ENCODE data around the gene SLC38A11. TPM values are rescaled to one million over a fixed set of nuclear protein-coding genes. Genes with fewer than 3 reads are reported as not detected.

Gene SLC38A11
- total RNA-seq, 1 experiment from 2014 or later, result not detected

- H3K4me3 ChIP-seq (replicated peaks in 1 of 2; ENCODE audit: low read depth in 1 of 2, low read length in 2 of 2), result no peak overlapping the region
- H3K27ac ChIP-seq (ENCODE audit: low read depth, low read length), result no peak overlapping the region
- ChIA-PET POLR2A (no interaction called here), CTCF (no interaction called here), RAD21 (ENCODE audit: low non-redundant PET in 1 of 2, low total read pairs in 2 of 2, uncharacterized antibody in 2 of 2, unreplicated experiment in 2 of 2) (no interaction called here)
- no peak for TF ChIP-seq CEBPB (IDR thresholded peaks at IDR 0.05; ENCODE audit: low read depth)
- no peak for TF ChIP-seq EZH2phosphoT487 (IDR thresholded peaks at IDR 0.05; ENCODE audit: borderline replicate concordance)
- TF ChIP-seq TCF7L2 (IDR thresholded peaks at IDR 0.05; ENCODE audit: borderline replicate concordance, extremely low read depth, insufficient read depth, insufficient read length), result no peak
- TF ChIP-seq YY1 (IDR thresholded peaks at IDR 0.05; ENCODE audit: extremely low read depth, insufficient replicate concordance, low read depth, low read length), result no peak
- TF ChIP-seq, protein P1, sequence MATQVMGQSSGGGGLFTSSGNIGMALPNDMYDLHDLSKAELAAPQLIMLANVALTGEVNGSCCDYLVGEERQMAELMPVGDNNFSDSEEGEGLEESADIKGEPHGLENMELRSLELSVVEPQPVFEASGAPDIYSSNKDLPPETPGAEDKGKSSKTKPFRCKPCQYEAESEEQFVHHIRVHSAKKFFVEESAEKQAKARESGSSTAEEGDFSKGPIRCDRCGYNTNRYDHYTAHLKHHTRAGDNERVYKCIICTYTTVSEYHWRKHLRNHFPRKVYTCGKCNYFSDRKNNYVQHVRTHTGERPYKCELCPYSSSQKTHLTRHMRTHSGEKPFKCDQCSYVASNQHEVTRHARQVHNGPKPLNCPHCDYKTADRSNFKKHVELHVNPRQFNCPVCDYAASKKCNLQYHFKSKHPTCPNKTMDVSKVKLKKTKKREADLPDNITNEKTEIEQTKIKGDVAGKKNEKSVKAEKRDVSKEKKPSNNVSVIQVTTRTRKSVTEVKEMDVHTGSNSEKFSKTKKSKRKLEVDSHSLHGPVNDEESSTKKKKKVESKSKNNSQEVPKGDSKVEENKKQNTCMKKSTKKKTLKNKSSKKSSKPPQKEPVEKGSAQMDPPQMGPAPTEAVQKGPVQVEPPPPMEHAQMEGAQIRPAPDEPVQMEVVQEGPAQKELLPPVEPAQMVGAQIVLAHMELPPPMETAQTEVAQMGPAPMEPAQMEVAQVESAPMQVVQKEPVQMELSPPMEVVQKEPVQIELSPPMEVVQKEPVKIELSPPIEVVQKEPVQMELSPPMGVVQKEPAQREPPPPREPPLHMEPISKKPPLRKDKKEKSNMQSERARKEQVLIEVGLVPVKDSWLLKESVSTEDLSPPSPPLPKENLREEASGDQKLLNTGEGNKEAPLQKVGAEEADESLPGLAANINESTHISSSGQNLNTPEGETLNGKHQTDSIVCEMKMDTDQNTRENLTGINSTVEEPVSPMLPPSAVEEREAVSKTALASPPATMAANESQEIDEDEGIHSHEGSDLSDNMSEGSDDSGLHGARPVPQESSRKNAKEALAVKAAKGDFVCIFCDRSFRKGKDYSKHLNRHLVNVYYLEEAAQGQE (IDR thresholded peaks at IDR 0.05; ENCODE audit: low read depth), result no peak
- no peak for TF ChIP-seq EGR1 (IDR thresholded peaks at IDR 0.05; ENCODE audit: low read depth)
- no peak for TF ChIP-seq JUND (IDR thresholded peaks at IDR 0.05)
- no peak for TF ChIP-seq FOSL1 (IDR thresholded peaks at IDR 0.05; ENCODE audit: low read depth)
- no peak for TF ChIP-seq CTCF (IDR thresholded peaks at IDR 0.05 in 2 of 3, conservative IDR thresholded peaks at IDR 0.05 in 1 of 3; ENCODE audit: borderline replicate concordance in 1 of 3, insufficient read depth in 1 of 3, low read depth in 2 of 3, low read length in 2 of 3)
- TF ChIP-seq ZNF274 (IDR thresholded peaks at IDR 0.05; ENCODE audit: low read depth, low read length), result no peak
- no peak for TF ChIP-seq RAD21 (IDR thresholded peaks at IDR 0.05; ENCODE audit: low read depth)
- no peak for TF ChIP-seq ATF3 (IDR thresholded peaks at IDR 0.05)
- TF ChIP-seq CBX3 (IDR thresholded peaks at IDR 0.05; ENCODE audit: low read depth), result no peak
- TF ChIP-seq, protein P2, sequence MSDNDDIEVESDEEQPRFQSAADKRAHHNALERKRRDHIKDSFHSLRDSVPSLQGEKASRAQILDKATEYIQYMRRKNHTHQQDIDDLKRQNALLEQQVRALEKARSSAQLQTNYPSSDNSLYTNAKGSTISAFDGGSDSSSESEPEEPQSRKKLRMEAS (IDR thresholded peaks at IDR 0.05), result no peak
- TF ChIP-seq ELF1 (IDR thresholded peaks at IDR 0.05; ENCODE audit: borderline replicate concordance, low read depth), result no peak
- no peak for TF ChIP-seq POLR2A (IDR thresholded peaks at IDR 0.05; ENCODE audit: borderline replicate concordance, extremely low read depth, insufficient read depth, insufficient read length)
- TF ChIP-seq SP1 (IDR thresholded peaks at IDR 0.05; ENCODE audit: low read depth), result no peak
- TF ChIP-seq SRF (IDR thresholded peaks at IDR 0.05; ENCODE audit: low read depth), result no peak
- no peak for TF ChIP-seq EZH2 (IDR thresholded peaks at IDR 0.05)
- TF ChIP-seq POLR2AphosphoS5 (IDR thresholded peaks at IDR 0.05; ENCODE audit: low read depth, low read length), result no peak
- H3K9ac ChIP-seq (ENCODE audit: low read length), result no peak overlapping the region
- H3K4me1 ChIP-seq (ENCODE audit: control insufficient read depth in 1 of 2, insufficient read depth in 2 of 2, low read length in 2 of 2), result no peaks in the 10 kb centered on the region
- no peak overlapping the region for H2AFZ ChIP-seq (ENCODE audit: low read depth, low read length, poor library complexity, severe bottlenecking)
- intact Hi-C loops (cut with micrococcal nuclease), result no loop called here
- no peak overlapping the region for H3K4me2 ChIP-seq (ENCODE audit: low read length)
- no peaks in the 10 kb centered on the region for H3K9me3 ChIP-seq (ENCODE audit: control insufficient read depth in 1 of 2, insufficient read depth in 1 of 2, low read depth in 1 of 2, low read length in 2 of 2)
- H4K20me1 ChIP-seq (ENCODE audit: insufficient read depth), result no peaks in the 10 kb centered on the region
- DNase-seq (ENCODE audit: low read depth, low spot score) (no peak), ATAC-seq (no peak)
- H3K79me2 ChIP-seq (ENCODE audit: insufficient read depth, low read length), result no peaks in the 10 kb centered on the region
- no peaks in the 10 kb centered on the region for H3K36me3 ChIP-seq (ENCODE audit: control insufficient read depth in 1 of 2, insufficient read depth in 2 of 2, low read length in 2 of 2)
- BruUV-seq (replicated peaks), result no TSS peak
- no peaks in the 10 kb centered on the region for H3K9me2 ChIP-seq (ENCODE audit: insufficient read depth)
- no peaks in the 10 kb centered on the region for H3K27me3 ChIP-seq (ENCODE audit: insufficient read depth, low read length)
Observed at GRCh38 chr2:164974221-164974620, 18.9 kb upstream of the SLC38A11 start.

All from HCT116 (cell line).